GM18861 (cell line): Measurements from ENCODE around the gene TBCK.

Source experiments
- ATAC-seq: cut with Tn5 transposase; IDR thresholded peaks from one replicate; pipeline ENCODE4 v1.9.1; 2021; ENCODE audit not compliant: unreplicated experiment

TBCK gene

DNA sequence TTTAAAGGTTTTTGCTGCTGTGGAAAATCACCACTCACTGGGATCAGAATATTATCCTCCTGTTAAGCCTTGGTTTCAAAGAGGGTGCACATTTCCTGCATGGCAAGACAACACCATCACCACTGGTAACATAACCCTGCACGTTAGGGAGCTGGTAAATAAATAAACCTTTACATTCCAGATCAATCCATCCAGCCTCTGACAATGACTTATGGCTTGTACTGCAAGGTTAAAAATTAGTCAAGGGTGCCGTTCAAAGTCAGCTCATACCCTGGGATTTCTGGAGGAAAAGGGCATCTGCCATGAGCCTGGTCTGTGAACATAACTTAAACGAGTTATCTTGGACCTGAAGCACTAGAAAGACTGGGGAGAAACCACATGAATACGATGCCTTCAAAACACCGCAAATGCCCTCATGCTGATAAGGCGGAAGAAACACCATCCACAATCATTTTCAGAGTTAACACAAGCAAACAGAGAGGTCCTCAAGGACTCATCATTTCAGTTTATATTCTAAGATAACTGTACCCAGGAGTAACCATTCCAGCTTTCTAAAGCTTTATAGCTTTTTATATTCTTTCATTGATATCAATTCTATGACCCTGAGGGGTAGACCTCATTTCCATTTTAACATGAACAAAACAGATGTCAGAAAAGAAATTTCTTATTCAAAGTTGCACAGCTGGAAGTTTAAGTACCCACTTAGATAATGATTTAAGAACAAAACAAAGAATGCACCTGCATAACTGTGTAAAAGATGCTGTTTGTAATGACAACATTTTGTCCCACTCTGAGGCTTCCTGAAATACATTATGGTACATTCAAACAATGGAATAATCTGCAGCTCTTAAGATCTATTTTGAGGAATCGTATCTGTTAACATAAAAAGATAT, 317.6 kb downstream of the TBCK start:
- no peak for ATAC-seq

DNA sequence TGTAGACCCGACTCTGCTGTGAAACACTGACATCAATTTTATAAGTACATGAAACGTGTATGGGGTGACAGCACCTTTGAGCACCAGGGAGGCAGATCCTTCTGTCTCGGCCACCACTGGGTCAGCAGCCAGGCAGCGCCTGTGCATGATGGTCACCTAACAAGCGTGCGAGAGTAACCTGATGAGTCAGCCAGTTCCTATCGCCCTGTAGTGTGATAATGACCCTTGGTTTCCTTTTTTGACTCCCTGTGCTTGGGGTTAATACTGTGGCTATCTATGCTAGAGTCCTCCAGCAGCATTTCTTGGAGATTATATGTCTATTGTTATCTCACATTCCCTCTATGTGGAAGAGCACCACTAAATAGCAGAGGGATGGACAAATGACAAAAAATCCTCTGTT, 319.2 kb downstream of the TBCK start:
- no peak for ATAC-seq

DNA sequence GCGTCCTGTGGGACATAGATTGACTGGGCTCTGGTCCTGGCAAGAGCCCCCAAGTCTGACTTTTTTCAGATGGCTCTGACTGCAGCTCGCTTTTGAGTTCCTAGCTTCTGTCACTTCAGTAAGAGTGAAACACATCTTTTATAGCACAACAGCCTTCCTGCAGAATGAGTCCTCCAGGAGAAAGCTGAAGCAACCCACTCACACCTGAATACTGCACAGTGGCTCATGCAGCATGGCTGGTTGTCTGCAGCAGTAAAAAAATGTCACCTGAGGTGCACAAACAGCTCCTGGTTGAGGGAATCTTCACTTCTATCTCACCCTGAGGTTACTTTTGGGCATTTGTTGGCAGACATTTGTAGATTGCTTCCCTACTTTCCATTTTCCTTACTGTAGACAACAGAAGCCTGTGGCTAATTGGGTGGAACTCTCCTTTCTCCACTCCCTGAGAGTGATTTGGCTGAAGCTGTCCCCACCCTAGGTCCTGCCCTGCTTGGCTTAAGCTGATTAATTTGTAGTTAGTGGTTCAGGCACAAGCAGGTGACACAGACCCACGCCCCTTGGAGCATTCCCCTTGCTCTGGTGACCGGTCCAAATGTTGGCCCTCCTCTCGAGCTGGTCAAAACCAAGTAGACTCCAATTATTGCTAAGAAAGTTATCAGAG, 321.0 kb downstream of the TBCK start:
- no peak for ATAC-seq

GRCh38 chr4:105994061-105994460, 321.9 kb downstream of the TBCK start:
- ATAC-seq, result no peak

- no peak for ATAC-seq
These were observed 323.2 kb downstream of the TBCK start for GRCh38 chr4:105992641-105993305.

GRCh38 chr4:105991726-105992125, 324.3 kb downstream of the TBCK start:
- ATAC-seq, result no peak
